OCI-LY1 (cell line): ENCODE measurements around the gene SLC2A5.

Experiments
- CTCF ChIP-seq: fragments of 200-600 bp; sonication (generic), shearing (Covaris generic); IDR thresholded peaks from 2 replicates; pipeline ENCODE4 v1.5.1; 2017; ENCODE audit warnings: mild to moderate bottlenecking, antibody characterized with exemption, low read length, moderate library complexity, mixed read lengths
- EZH2 ChIP-seq: fragments of 200-600 bp; sonication (generic), shearing (Covaris generic); IDR thresholded peaks from 2 replicates; pipeline ENCODE4 v1.8.0; 2017; ENCODE audit warnings: borderline replicate concordance, mixed run types, mild to moderate bottlenecking, antibody characterized with exemption, low read length, moderate library complexity, mixed read lengths

- TF ChIP-seq CTCF (no peak), EZH2 (no peak)
Observed at GRCh38 chr1:9093091-9093490, 23.7 kb upstream of the SLC2A5 start.
